Measurements from ENCODE around the gene NMRAL1.

Gene NMRAL1

GRCh38 chr16:4435337-4436067 is 38.9 kb downstream of the NMRAL1 start:
- no peak for DNase-seq (ENCODE audit: extremely low read depth, low read depth)
- no peak overlapping the region for H3K4me3 ChIP-seq (replicated peaks; ENCODE audit: low read depth, low read length)

GRCh38 chr16:4433914-4434787 is 40.3 kb downstream of the NMRAL1 start:
- no peak for DNase-seq (ENCODE audit: extremely low read depth, low read depth)
- no peak for TF ChIP-seq CTCF (IDR thresholded peaks at IDR 0.05; ENCODE audit: low read depth, low read length, missing control alignments)
- no peak overlapping the region for H3K4me3 ChIP-seq (replicated peaks; ENCODE audit: low read depth, low read length)

More at GRCh38 chr16:4435337-4436067, 38.9 kb downstream of the NMRAL1 start:
- no peak for TF ChIP-seq CTCF (IDR thresholded peaks at IDR 0.05; ENCODE audit: low read depth, low read length, missing control alignments)

GRCh38 chr16:4433228-4433627 is 41.2 kb downstream of the NMRAL1 start:
- no peak for DNase-seq (ENCODE audit: extremely low read depth, low read depth)
- no peak for TF ChIP-seq CTCF (IDR thresholded peaks at IDR 0.05; ENCODE audit: low read depth, low read length, missing control alignments)
- H3K4me3 ChIP-seq (replicated peaks; ENCODE audit: low read depth, low read length): no peak overlapping the region

GRCh38 chr16:4431023-4431422 is 43.4 kb downstream of the NMRAL1 start:
- DNase-seq (ENCODE audit: extremely low read depth, low read depth): no peak
- no peak for TF ChIP-seq CTCF (IDR thresholded peaks at IDR 0.05; ENCODE audit: low read depth, low read length, missing control alignments)
- H3K4me3 ChIP-seq (replicated peaks; ENCODE audit: low read depth, low read length): no peak overlapping the region

GRCh38 chr16:4428500-4428899 is 45.9 kb downstream of the NMRAL1 start:
- H3K4me3 ChIP-seq (replicated peaks; ENCODE audit: low read depth, low read length): no peak overlapping the region
- DNase-seq (ENCODE audit: extremely low read depth, low read depth): no peak
- no peak for TF ChIP-seq CTCF (IDR thresholded peaks at IDR 0.05; ENCODE audit: low read depth, low read length, missing control alignments)

GRCh38 chr16:4426722-4427372 is 47.6 kb downstream of the NMRAL1 start:
- DNase-seq (ENCODE audit: extremely low read depth, low read depth): no peak
- peak overlapping the region; percentile 85 for H3K4me3 ChIP-seq (replicated peaks; ENCODE audit: low read depth, low read length)
- no peak for TF ChIP-seq CTCF (IDR thresholded peaks at IDR 0.05; ENCODE audit: low read depth, low read length, missing control alignments)

Data from HFF-Myc (cell line).